H9 (cell line): Measurements from ENCODE around the gene CAB39L. TPM values are rescaled to one million over a fixed set of nuclear protein-coding genes. Genes with fewer than 3 reads are reported as not detected.

ENCODE experiments used
- DNase-seq: peaks from one replicate; pipeline ENCODE4 v3.0.0-alpha.2; 2017
- H2AFZ ChIP-seq: one replicate; pipeline ENCODE4 v1.6.1; 2013; ENCODE audit warnings: mild to moderate bottlenecking, low read length, control low read depth, moderate library complexity
- H2AK5ac ChIP-seq: 2 replicates; pipeline ENCODE4 v1.6.1; 2013; ENCODE audit warnings: low read length, control low read depth, mixed read lengths; ENCODE audit not compliant: insufficient read length
- H2BK120ac ChIP-seq: one replicate; pipeline ENCODE4 v1.6.1; 2013; ENCODE audit warnings: low read depth, mild to moderate bottlenecking, low read length, control low read depth, inconsistent platforms; ENCODE audit not compliant: poor library complexity, severe bottlenecking
- H2BK12ac ChIP-seq: 2 replicates; pipeline ENCODE4 v1.6.1; 2013; ENCODE audit warnings: low read length, control low read depth, mixed read lengths, low read depth; ENCODE audit not compliant: insufficient read length
- H2BK15ac ChIP-seq: 2 replicates; pipeline ENCODE4 v1.6.1; 2013; ENCODE audit warnings: low read depth, low read length, control low read depth
- H2BK20ac ChIP-seq: one replicate; pipeline ENCODE4 v1.6.1; 2013; ENCODE audit warnings: low read depth, mild to moderate bottlenecking, low read length, control low read depth, inconsistent platforms; ENCODE audit not compliant: poor library complexity, severe bottlenecking
- H2BK5ac ChIP-seq: 2 replicates; pipeline ENCODE4 v1.6.1; 2013; ENCODE audit warnings: low read length, control low read depth, mixed read lengths; ENCODE audit not compliant: insufficient read length
- H3K14ac ChIP-seq: 2 replicates; pipeline ENCODE4 v1.6.1; 2013; ENCODE audit warnings: low read length, control low read depth; ENCODE audit not compliant: insufficient read depth
- H3K18ac ChIP-seq: 2 replicates; pipeline ENCODE4 v1.6.1; 2013; ENCODE audit warnings: low read depth, mild to moderate bottlenecking, mixed read lengths, low read length, control low read depth; ENCODE audit not compliant: insufficient read length
- H3K23ac ChIP-seq: 2 replicates; pipeline ENCODE4 v1.6.1; 2013; ENCODE audit warnings: low read length, control low read depth, mixed read lengths, low read depth; ENCODE audit not compliant: insufficient read length
- H3K23me2 ChIP-seq: 2 replicates; pipeline ENCODE4 v1.6.1; 2013; ENCODE audit warnings: low read depth, mild to moderate bottlenecking, mixed read lengths, low read length, control low read depth; ENCODE audit not compliant: insufficient read length, poor library complexity, severe bottlenecking
- H3K27ac ChIP-seq: 2 replicates; pipeline ENCODE4 v1.5.1; 2013; ENCODE audit warnings: low read length, control low read depth, mixed read lengths, low read depth; ENCODE audit not compliant: insufficient read length
- H3K27me3 ChIP-seq: 2 replicates; pipeline ENCODE4 v1.6.1; 2013; ENCODE audit warnings: low read length, control low read depth, inconsistent platforms; ENCODE audit not compliant: insufficient read depth
- H3K4ac ChIP-seq: 2 replicates; pipeline ENCODE4 v1.6.1; 2013; ENCODE audit warnings: low read depth, mild to moderate bottlenecking, control low read depth, inconsistent platforms, low read length, moderate library complexity
- H3K4me1 ChIP-seq: 2 replicates; pipeline ENCODE4 v1.6.1; 2013; ENCODE audit warnings: low read length, control low read depth, inconsistent platforms; ENCODE audit not compliant: insufficient read depth
- H3K4me2 ChIP-seq: 2 replicates; pipeline ENCODE4 v1.6.1; 2013; ENCODE audit warnings: low read length, control low read depth, mixed read lengths; ENCODE audit not compliant: insufficient read length, insufficient read depth
- H3K56ac ChIP-seq: 2 replicates; pipeline ENCODE4 v1.6.1; 2013; ENCODE audit warnings: low read depth, mild to moderate bottlenecking, mixed read lengths, low read length, control low read depth; ENCODE audit not compliant: insufficient read length
- H3K79me1 ChIP-seq: 2 replicates; pipeline ENCODE4 v1.6.1; 2013; ENCODE audit warnings: low read depth, mild to moderate bottlenecking, moderate library complexity, low read length, control low read depth, inconsistent platforms; ENCODE audit not compliant: insufficient read depth, poor library complexity, severe bottlenecking
- H3K79me2 ChIP-seq: 2 replicates; pipeline ENCODE4 v1.6.1; 2013; ENCODE audit warnings: low read length, control low read depth, inconsistent platforms; ENCODE audit not compliant: insufficient read depth
- H3K9ac ChIP-seq: 2 replicates; pipeline ENCODE4 v1.6.1; 2013; ENCODE audit warnings: low read length, control low read depth, mixed read lengths; ENCODE audit not compliant: insufficient read length; ENCODE audit errors: extremely low read depth
- H3K9me3 ChIP-seq: one replicate; pipeline ENCODE4 v1.6.1; 2013; ENCODE audit warnings: low read depth, low read length, inconsistent platforms; ENCODE audit not compliant: control insufficient read depth
- H3T11ph ChIP-seq: one replicate; pipeline ENCODE4 v1.6.1; 2013; ENCODE audit warnings: mild to moderate bottlenecking, low read length, control low read depth, inconsistent platforms
- H4K20me1 ChIP-seq: one replicate; pipeline ENCODE4 v1.6.1; 2013; ENCODE audit not compliant: control insufficient read depth, insufficient read length, insufficient read depth
- H4K5ac ChIP-seq: 2 replicates; pipeline ENCODE4 v1.6.1; 2013; ENCODE audit warnings: low read depth, mild to moderate bottlenecking, mixed read lengths, low read length, control low read depth; ENCODE audit not compliant: insufficient read length
- H4K8ac ChIP-seq: replicated peaks from 2 replicates; pipeline ENCODE4 v1.6.1; 2013; ENCODE audit warnings: low read length, control low read depth, mixed read lengths, low read depth; ENCODE audit not compliant: insufficient read length
- H4K91ac ChIP-seq: 2 replicates; pipeline ENCODE4 v1.6.1; 2013; ENCODE audit warnings: low read depth, mild to moderate bottlenecking, moderate library complexity, mixed read lengths, low read length, control low read depth; ENCODE audit not compliant: insufficient read length
- H3K27ac Mint-ChIP-seq, 3 experiments: 2 replicates in 2 of 3; 3 replicates in 1 of 3; pipeline ENCODE4 v1.8.0; 2020 to 2021; ENCODE audit warnings: mixed read lengths in 3 of 3, mild to moderate bottlenecking in 1 of 3, moderate library complexity in 1 of 3
- H3K27me3 Mint-ChIP-seq: 2 replicates; pipeline ENCODE4 v1.8.0; 2021; ENCODE audit warnings: low read depth, mild to moderate bottlenecking, moderate library complexity, mixed read lengths
- H3K36me3 Mint-ChIP-seq, 3 experiments: 2 replicates in 2 of 3; 3 replicates in 1 of 3; pipeline ENCODE4 v1.8.0; 2020 to 2021; ENCODE audit warnings: low read depth in 3 of 3, mixed read lengths in 3 of 3; ENCODE audit not compliant: insufficient read depth in 1 of 3
- H3K4me1 Mint-ChIP-seq, 2 experiments: 2 replicates each; pipeline ENCODE4 v1.8.0; 2020; ENCODE audit warnings: mixed read lengths in 2 of 2
- H3K4me3 Mint-ChIP-seq, 2 experiments: 2 replicates in 1 of 2; 3 replicates in 1 of 2; pipeline ENCODE4 v1.8.0; 2020 to 2021; ENCODE audit warnings: mild to moderate bottlenecking in 2 of 2, mixed read lengths in 2 of 2, moderate library complexity in 1 of 2
- H3K9me3 Mint-ChIP-seq, 2 experiments: 2 replicates in 1 of 2; 3 replicates in 1 of 2; pipeline ENCODE4 v1.8.0; 2020; ENCODE audit warnings: mild to moderate bottlenecking in 2 of 2, mixed read lengths in 2 of 2, moderate library complexity in 1 of 2
- CTCF ChIP-seq: fragments of 200-600 bp; sonication (generic); conservative IDR thresholded peaks from 3 replicates; pipeline ENCODE4 v1.8.0; 2021; ENCODE audit warnings: antibody characterized with exemption, mild to moderate bottlenecking
- WGBS: extraction: QIAGEN DNeasy Blood & Tissue Kit; methylation state at CpG from one replicate; pipeline ENCODE4 v1.1.7; 2013; ENCODE audit warnings: missing lambda C conversion rate, low lambda C conversion rate, mixed read lengths; ENCODE audit not compliant: insufficient read length; ENCODE audit errors: extremely low coverage; 5-methylcytosine and 5-hydroxymethylcytosine counted together
- total RNA-seq: library from RNA; stranded (reverse); gene quantifications from 2 replicates; pipeline ENCODE4 v1.2.1, GENCODE V29; 2021

The CAB39L gene
- total RNA-seq, 1 experiment from 2014 or later, result 6.0 TPM

DNA sequence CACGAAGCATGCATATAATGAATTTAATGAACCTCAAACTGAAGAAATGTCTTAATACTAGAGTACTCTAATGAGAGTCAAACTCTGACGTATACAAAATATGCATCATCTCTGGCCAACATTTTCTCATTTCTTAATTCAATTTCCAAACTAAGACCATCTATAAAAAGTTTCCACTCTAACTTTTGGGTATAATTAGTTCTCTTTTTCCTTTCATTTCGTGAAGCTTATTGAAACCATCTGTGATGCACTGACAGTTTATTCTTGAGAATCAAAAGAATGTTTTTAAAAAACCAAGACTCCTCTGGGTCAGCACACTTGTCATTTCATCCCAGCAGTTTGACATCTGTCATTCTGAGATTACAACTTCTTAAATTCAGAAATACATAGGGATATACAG, 90.0 kb downstream of the CAB39L start:
- Histone ChIP-seq H4K8ac (no peak overlapping the region), H3K18ac (no peak overlapping the region), H3K9me3 (no peaks in the 10 kb centered on the region), H3T11ph (no peak overlapping the region), H2AFZ (no peak overlapping the region), H2BK12ac (no peak overlapping the region), H3K27me3 (no peaks in the 10 kb centered on the region), H3K23me2 (no peaks in the 10 kb centered on the region), H4K20me1 (no peaks in the 10 kb centered on the region), H3K4ac (no peak overlapping the region), H3K79me2 (no peaks in the 10 kb centered on the region), H3K4me2 (no peak overlapping the region), H3K56ac (no peak overlapping the region), H2AK5ac (no peak overlapping the region), H3K27ac (no peak overlapping the region), H3K14ac (no peak overlapping the region), H3K4me1 (no peaks in the 10 kb centered on the region; the same call in 1 of the 2 replicates), H3K23ac (no peak overlapping the region), H4K91ac (no peak overlapping the region), H2BK120ac (no peak overlapping the region), H3K9ac (no peak overlapping the region), H4K5ac (no peak overlapping the region), H2BK5ac (no peak overlapping the region), H2BK15ac (no peak overlapping the region), H2BK20ac (no peak overlapping the region), H3K79me1 (no peaks in the 10 kb centered on the region)
- no peak overlapping the region for H3K27ac Mint-ChIP-seq
- DNase-seq, result no peak
- no CpG with 5 or more reads among the region's 3 CpGs for WGBS
- no peaks in the 10 kb centered on the region for H3K27me3 Mint-ChIP-seq
- no peak for TF ChIP-seq CTCF
- H3K4me1 Mint-ChIP-seq, result peaks cover under 1% of the 10 kb centered on the region in 2 experiments
- no peaks in the 10 kb centered on the region; a peak in 1 of 7 replicates for H3K36me3 Mint-ChIP-seq
- H3K4me3 Mint-ChIP-seq, result no peak overlapping the region
- H3K9me3 Mint-ChIP-seq, result peaks cover 2 to 3% of the 10 kb centered on the region in 2 experiments; a peak in 2 of 5 replicates
